KOPT-K1 (cell line): ENCODE measurements around the gene SCRG1.

Experiments used
- H3K27ac ChIP-seq: fragments of 200-600 bp; sonication (generic); 2 replicates; pipeline ENCODE4 v1.5.1; 2016; ENCODE audit warnings: antibody characterized with exemption, mild to moderate bottlenecking, low read depth, low read length; ENCODE audit not compliant: poor library complexity, severe bottlenecking
- H3K36me3 ChIP-seq: fragments of 200-600 bp; sonication (generic); 2 replicates; pipeline ENCODE4 v1.5.1; 2017; ENCODE audit warnings: antibody characterized with exemption, mild to moderate bottlenecking, low read length, moderate library complexity; ENCODE audit not compliant: insufficient read depth
- H3K9me3 ChIP-seq: fragments of 200-600 bp; sonication (generic); 2 replicates; pipeline ENCODE4 v1.5.1; 2017; ENCODE audit warnings: antibody characterized with exemption, low read length, mild to moderate bottlenecking; ENCODE audit not compliant: insufficient read depth, poor library complexity, severe bottlenecking

Gene SCRG1

GRCh38 chr4:173357939-173358338 is 41.0 kb downstream of the SCRG1 start:
- no peak overlapping the region for H3K27ac ChIP-seq

GRCh38 chr4:173347467-173347866 is 51.4 kb downstream of the SCRG1 start:
- H3K27ac ChIP-seq = no peak overlapping the region
- no peaks in the 10 kb centered on the region for H3K36me3 ChIP-seq

More at GRCh38 chr4:173357939-173358338, 41.0 kb downstream of the SCRG1 start:
- Histone ChIP-seq H3K36me3 (no peaks in the 10 kb centered on the region), H3K9me3 (no peaks in the 10 kb centered on the region)

DNA sequence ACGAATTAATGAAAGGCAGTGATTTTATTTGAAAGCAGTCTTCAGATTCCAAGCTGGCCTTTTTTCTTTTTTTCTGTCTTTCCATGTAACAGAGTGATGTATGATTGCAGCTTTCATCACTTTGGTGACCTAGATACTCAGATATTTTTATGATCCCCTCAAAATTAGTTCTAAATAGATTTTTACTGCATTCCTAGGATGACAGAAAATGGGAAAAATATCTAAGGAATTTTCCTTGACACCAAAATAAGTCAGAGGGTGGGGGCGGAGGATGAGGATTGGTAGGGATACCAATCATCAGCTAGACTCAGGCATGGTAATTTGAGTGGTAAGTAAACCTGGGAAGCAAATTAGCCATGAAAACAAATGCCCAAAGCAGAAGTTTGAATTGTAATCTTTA is 52.8 kb downstream of the SCRG1 start:
- Histone ChIP-seq H3K27ac (no peak overlapping the region), H3K36me3 (no peaks in the 10 kb centered on the region), H3K9me3 (no peaks in the 10 kb centered on the region)

More at GRCh38 chr4:173347467-173347866, 51.4 kb downstream of the SCRG1 start:
- H3K9me3 ChIP-seq = no peaks in the 10 kb centered on the region

- Histone ChIP-seq H3K36me3 (no peaks in the 10 kb centered on the region), H3K27ac (no peak overlapping the region), H3K9me3 (no peaks in the 10 kb centered on the region)
Observed at GRCh38 chr4:173345648-173346047, 53.3 kb downstream of the SCRG1 start.

- Histone ChIP-seq H3K9me3 (no peaks in the 10 kb centered on the region), H3K36me3 (no peaks in the 10 kb centered on the region), H3K27ac (no peak overlapping the region)
Observed at GRCh38 chr4:173343832-173344397, 55.0 kb downstream of the SCRG1 start.

GRCh38 chr4:173337463-173337862 is 61.5 kb downstream of the SCRG1 start:
- Histone ChIP-seq H3K27ac (peak overlapping the region; percentile 15), H3K9me3 (no peaks in the 10 kb centered on the region), H3K36me3 (peaks cover 14% of the 10 kb centered on the region)

- Histone ChIP-seq H3K27ac (peak overlapping the region; percentile 99), H3K36me3 (peaks cover 37% of the 10 kb centered on the region), H3K9me3 (no peaks in the 10 kb centered on the region)
Observed at GRCh38 chr4:173334891-173335752, 63.8 kb downstream of the SCRG1 start.
